Uterus (tissue), 4 donors: ENCODE data around the gene TRIP12. TPM values are rescaled to one million over a fixed set of nuclear protein-coding genes. Genes with fewer than 3 reads are reported as not detected.
"Not testable (repeated sequence)": the region's sequence is repeated elsewhere in the genome, so short reads cannot be mapped to it uniquely, and the experiment has no call there.

Experiments used
- DNase-seq, 2 donors: peaks; one replicate each; pipeline ENCODE4 v3.0.0-alpha.2; 2019 to 2020
- H3K27ac ChIP-seq, 2 donors: fragments of 200-600 bp; sonication (generic); 1 replicate in 1 of 2; 2 replicates in 1 of 2; pipeline ENCODE4 v1.5.1; 2016 to 2018
- H3K27me3 ChIP-seq, 2 donors: fragments of 200-600 bp; sonication (generic); one replicate each; pipeline ENCODE4 v1.5.1; 2018 to 2019; ENCODE audit warnings: control low read depth in 1 of 2
- H3K36me3 ChIP-seq, 2 donors: fragments of 200-600 bp; sonication (generic); one replicate each; pipeline ENCODE4 v1.5.1; 2019; ENCODE audit warnings: control low read depth in 1 of 2
- H3K4me1 ChIP-seq, 2 donors: fragments of 200-600 bp; sonication (generic); one replicate each; pipeline ENCODE4 v1.5.1; 2018 to 2019; ENCODE audit warnings: control low read depth in 1 of 2
- H3K4me3 ChIP-seq, 2 donors: fragments of 200-600 bp; sonication (generic); 1 replicate in 1 of 2; 2 replicates in 1 of 2; pipeline ENCODE4 v1.5.1; 2018 to 2019; ENCODE audit warnings: mild to moderate bottlenecking in 1 of 2
- H3K9me3 ChIP-seq, 2 donors: fragments of 200-600 bp; sonication (generic); one replicate each; pipeline ENCODE4 v1.5.1; 2019; ENCODE audit warnings: control low read depth in 1 of 2
- CTCF ChIP-seq, 4 experiments: fragments of 200-600 bp in 2 of 4; fragments of 450-650 bp in 2 of 4; sonication (generic) in 2 of 4; IDR thresholded peaks; one replicate each; pipeline ENCODE4 v1.5.1; 2016 to 2019; ENCODE audit warnings: antibody characterized with exemption in 4 of 4, mild to moderate bottlenecking in 2 of 4, moderate library complexity in 1 of 4
- POLR2A ChIP-seq, 2 donors: fragments of 450-650 bp; IDR thresholded peaks; one replicate each; pipeline ENCODE4 v1.6.1; 2016; ENCODE audit warnings: antibody characterized with exemption in 2 of 2, mild to moderate bottlenecking in 1 of 2, moderate library complexity in 1 of 2
- intact Hi-C: fragments of 100-400 bp; cut with DNase I; formaldehyde crosslinking; loops from one replicate; pipeline ENCODE4 v1.15.1; 2023; ENCODE audit warnings: low total_unique reads
- total RNA-seq, 4 donors: library from RNA; depleted of rRNA in 3 of 4; stranded (reverse); fragments of >200 nt in 3 of 4; gene quantifications; one replicate each; pipeline versions ENCODE4 v1.1.0 to v1.2.4, GENCODE V29; 2014 to 2023
- donor health status: DM: yes; HTN: yes; CAD: no.

The TRIP12 gene
- total RNA-seq, 4 donors from 2014 or later = 77.1 to 255 (median 197) TPM

DNA sequence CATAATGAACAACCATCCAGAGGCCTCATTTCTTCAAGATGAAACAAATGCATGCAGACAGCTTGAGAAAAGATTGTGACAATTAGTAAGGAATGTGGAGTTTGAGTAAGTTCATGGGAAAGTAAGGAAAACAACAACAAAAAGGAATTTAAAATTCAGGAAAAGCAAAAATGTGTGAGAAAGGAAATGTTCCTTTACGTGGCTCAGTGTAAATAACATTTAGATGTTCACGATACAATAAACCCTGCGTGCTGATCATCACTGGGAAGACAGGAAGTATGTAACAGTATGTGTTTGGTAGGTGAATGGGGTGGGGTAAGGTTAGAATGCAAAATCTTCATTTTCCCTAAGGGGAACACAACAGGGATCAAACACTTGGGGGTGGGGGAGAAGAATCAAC lies 72.7 kb downstream of the TRIP12 start:
- TF ChIP-seq CTCF (IDR thresholded peaks at IDR 0.05) (no peak), POLR2A (IDR thresholded peaks at IDR 0.05) (no peak)
- no peak overlapping the region for H3K27ac ChIP-seq
- DNase-seq = no peak
- intact Hi-C loops = no loop called here
- no peaks in the 10 kb centered on the region for H3K27me3 ChIP-seq
- no peaks in the 10 kb centered on the region for H3K4me1 ChIP-seq
- H3K4me3 ChIP-seq = no peak overlapping the region
- H3K9me3 ChIP-seq = no peaks in the 10 kb centered on the region
- H3K36me3 ChIP-seq = no peaks in the 10 kb centered on the region

GRCh38 chr2:229843613-229844012 lies 78.2 kb downstream of the TRIP12 start:
- no peaks in the 10 kb centered on the region for H3K9me3 ChIP-seq
- H3K4me3 ChIP-seq = no peak overlapping the region
- intact Hi-C loops = no loop called here
- no peaks in the 10 kb centered on the region for H3K27me3 ChIP-seq
- H3K36me3 ChIP-seq = no peaks in the 10 kb centered on the region
- H3K4me1 ChIP-seq = no peaks in the 10 kb centered on the region
- no peak for TF ChIP-seq CTCF (IDR thresholded peaks at IDR 0.05)
- TF ChIP-seq POLR2A (IDR thresholded peaks at IDR 0.05) = no peak
- H3K27ac ChIP-seq = no peak overlapping the region
- no peak for DNase-seq

DNA sequence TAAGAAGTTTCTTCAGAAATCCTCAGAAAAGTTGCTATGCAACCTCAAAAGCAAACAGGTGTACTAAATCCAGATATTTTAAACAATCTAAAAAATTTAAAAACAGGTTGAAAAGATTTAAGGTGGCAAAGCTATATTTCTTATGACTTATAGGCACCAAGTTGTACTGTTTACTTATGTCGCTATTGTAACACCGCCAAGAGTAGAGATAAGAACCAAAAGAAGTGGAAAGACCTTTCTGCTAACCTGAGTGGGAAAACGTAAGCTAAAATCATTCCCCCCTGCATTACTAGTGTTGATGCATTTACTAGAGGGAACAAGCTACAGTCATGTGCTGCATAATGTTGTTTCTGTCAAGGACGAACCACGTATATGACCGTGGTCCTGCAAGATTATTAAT lies 83.1 kb downstream of the TRIP12 start:
- Histone ChIP-seq H3K36me3 (no peaks in the 10 kb centered on the region), H3K27ac (no peak overlapping the region), H3K27me3 (no peaks in the 10 kb centered on the region), H3K4me3 (no peak overlapping the region), H3K4me1 (no peaks in the 10 kb centered on the region), H3K9me3 (no peaks in the 10 kb centered on the region)
- DNase-seq = no peak
- no peak for TF ChIP-seq CTCF (IDR thresholded peaks at IDR 0.05)
- no peak for TF ChIP-seq POLR2A (IDR thresholded peaks at IDR 0.05)
- intact Hi-C loops = no loop called here

DNA sequence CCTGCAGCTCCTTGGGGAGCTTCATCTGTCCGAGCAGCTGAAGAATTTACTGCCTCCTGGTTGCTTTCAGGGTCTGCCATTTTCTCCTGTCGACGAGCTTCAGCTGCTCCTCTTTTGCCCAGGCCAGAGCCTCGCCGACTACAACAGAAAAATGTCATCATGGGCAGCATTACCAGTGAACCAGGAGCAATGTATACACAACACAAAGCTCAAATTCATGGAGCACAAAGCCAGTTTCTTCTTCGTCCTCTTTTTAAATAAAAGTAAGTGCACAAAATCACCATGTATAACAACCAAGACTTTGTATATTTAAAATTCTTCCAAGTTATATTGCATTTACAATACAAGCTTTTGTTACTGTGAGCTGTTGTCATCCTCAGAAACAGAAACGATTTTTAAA lies 85.0 kb downstream of the TRIP12 start:
- Histone ChIP-seq H3K27ac (no peak overlapping the region), H3K4me1 (no peaks in the 10 kb centered on the region), H3K9me3 (no peaks in the 10 kb centered on the region), H3K4me3 (no peak overlapping the region), H3K36me3 (no peaks in the 10 kb centered on the region), H3K27me3 (no peaks in the 10 kb centered on the region)
- intact Hi-C loops = no loop called here
- DNase-seq = no peak
- no peak for TF ChIP-seq POLR2A (IDR thresholded peaks at IDR 0.05)
- TF ChIP-seq CTCF (IDR thresholded peaks at IDR 0.05) = no peak

GRCh38 chr2:229835596-229836283 lies 86.1 kb downstream of the TRIP12 start:
- no peaks in the 10 kb centered on the region for H3K9me3 ChIP-seq
- H3K4me3 ChIP-seq = no peak overlapping the region
- intact Hi-C loops = no loop called here
- no peaks in the 10 kb centered on the region for H3K27me3 ChIP-seq
- H3K4me1 ChIP-seq = no peaks in the 10 kb centered on the region
- no peak for TF ChIP-seq CTCF (IDR thresholded peaks at IDR 0.05)
- TF ChIP-seq POLR2A (IDR thresholded peaks at IDR 0.05) = no peak
- DNase-seq = no peak
- H3K36me3 ChIP-seq = no peaks in the 10 kb centered on the region
- no peak overlapping the region for H3K27ac ChIP-seq

- intact Hi-C loops, DNase-seq, H3K36me3 ChIP-seq: not testable (repeated sequence)
Measured at GRCh38 chr2:229834368-229834767, 87.4 kb downstream of the TRIP12 start.

More at GRCh38 chr2:229834368-229834767, 87.4 kb downstream of the TRIP12 start:
- H3K4me3 ChIP-seq, H3K27ac ChIP-seq, H3K4me1 ChIP-seq, H3K9me3 ChIP-seq, H3K27me3 ChIP-seq: not testable (repeated sequence)
